ENCODE results near the gene COG6. TPM values are rescaled to one million over a fixed set of nuclear protein-coding genes. Genes with fewer than 3 reads are reported as not detected.

Gene COG6
- total and polyA plus RNA-seq, 2 of the 8 experiments (the other 6 are each of a cell fraction or from before 2014, with no cell fraction given), result 8.8 to 22.3 TPM

GRCh38 chr13:39766464-39767158 lies 111.1 kb downstream of the COG6 start (continued):
- TF ChIP-seq, protein P1, sequence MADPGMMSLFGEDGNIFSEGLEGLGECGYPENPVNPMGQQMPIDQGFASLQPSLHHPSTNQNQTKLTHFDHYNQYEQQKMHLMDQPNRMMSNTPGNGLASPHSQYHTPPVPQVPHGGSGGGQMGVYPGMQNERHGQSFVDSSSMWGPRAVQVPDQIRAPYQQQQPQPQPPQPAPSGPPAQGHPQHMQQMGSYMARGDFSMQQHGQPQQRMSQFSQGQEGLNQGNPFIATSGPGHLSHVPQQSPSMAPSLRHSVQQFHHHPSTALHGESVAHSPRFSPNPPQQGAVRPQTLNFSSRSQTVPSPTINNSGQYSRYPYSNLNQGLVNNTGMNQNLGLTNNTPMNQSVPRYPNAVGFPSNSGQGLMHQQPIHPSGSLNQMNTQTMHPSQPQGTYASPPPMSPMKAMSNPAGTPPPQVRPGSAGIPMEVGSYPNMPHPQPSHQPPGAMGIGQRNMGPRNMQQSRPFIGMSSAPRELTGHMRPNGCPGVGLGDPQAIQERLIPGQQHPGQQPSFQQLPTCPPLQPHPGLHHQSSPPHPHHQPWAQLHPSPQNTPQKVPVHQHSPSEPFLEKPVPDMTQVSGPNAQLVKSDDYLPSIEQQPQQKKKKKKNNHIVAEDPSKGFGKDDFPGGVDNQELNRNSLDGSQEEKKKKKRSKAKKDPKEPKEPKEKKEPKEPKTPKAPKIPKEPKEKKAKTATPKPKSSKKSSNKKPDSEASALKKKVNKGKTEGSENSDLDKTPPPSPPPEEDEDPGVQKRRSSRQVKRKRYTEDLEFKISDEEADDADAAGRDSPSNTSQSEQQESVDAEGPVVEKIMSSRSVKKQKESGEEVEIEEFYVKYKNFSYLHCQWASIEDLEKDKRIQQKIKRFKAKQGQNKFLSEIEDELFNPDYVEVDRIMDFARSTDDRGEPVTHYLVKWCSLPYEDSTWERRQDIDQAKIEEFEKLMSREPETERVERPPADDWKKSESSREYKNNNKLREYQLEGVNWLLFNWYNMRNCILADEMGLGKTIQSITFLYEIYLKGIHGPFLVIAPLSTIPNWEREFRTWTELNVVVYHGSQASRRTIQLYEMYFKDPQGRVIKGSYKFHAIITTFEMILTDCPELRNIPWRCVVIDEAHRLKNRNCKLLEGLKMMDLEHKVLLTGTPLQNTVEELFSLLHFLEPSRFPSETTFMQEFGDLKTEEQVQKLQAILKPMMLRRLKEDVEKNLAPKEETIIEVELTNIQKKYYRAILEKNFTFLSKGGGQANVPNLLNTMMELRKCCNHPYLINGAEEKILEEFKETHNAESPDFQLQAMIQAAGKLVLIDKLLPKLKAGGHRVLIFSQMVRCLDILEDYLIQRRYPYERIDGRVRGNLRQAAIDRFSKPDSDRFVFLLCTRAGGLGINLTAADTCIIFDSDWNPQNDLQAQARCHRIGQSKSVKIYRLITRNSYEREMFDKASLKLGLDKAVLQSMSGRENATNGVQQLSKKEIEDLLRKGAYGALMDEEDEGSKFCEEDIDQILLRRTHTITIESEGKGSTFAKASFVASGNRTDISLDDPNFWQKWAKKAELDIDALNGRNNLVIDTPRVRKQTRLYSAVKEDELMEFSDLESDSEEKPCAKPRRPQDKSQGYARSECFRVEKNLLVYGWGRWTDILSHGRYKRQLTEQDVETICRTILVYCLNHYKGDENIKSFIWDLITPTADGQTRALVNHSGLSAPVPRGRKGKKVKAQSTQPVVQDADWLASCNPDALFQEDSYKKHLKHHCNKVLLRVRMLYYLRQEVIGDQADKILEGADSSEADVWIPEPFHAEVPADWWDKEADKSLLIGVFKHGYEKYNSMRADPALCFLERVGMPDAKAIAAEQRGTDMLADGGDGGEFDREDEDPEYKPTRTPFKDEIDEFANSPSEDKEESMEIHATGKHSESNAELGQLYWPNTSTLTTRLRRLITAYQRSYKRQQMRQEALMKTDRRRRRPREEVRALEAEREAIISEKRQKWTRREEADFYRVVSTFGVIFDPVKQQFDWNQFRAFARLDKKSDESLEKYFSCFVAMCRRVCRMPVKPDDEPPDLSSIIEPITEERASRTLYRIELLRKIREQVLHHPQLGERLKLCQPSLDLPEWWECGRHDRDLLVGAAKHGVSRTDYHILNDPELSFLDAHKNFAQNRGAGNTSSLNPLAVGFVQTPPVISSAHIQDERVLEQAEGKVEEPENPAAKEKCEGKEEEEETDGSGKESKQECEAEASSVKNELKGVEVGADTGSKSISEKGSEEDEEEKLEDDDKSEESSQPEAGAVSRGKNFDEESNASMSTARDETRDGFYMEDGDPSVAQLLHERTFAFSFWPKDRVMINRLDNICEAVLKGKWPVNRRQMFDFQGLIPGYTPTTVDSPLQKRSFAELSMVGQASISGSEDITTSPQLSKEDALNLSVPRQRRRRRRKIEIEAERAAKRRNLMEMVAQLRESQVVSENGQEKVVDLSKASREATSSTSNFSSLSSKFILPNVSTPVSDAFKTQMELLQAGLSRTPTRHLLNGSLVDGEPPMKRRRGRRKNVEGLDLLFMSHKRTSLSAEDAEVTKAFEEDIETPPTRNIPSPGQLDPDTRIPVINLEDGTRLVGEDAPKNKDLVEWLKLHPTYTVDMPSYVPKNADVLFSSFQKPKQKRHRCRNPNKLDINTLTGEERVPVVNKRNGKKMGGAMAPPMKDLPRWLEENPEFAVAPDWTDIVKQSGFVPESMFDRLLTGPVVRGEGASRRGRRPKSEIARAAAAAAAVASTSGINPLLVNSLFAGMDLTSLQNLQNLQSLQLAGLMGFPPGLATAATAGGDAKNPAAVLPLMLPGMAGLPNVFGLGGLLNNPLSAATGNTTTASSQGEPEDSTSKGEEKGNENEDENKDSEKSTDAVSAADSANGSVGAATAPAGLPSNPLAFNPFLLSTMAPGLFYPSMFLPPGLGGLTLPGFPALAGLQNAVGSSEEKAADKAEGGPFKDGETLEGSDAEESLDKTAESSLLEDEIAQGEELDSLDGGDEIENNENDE (IDR thresholded peaks at IDR 0.05; ENCODE audit: insufficient replicate concordance, low read length), result no peak
- TF ChIP-seq MAFK (IDR thresholded peaks at IDR 0.05; ENCODE audit: low read depth, low read length) (no peak), BRCA1 (IDR thresholded peaks at IDR 0.05; ENCODE audit: low read depth, low read length) (no peak), EZH2 (IDR thresholded peaks at IDR 0.05; ENCODE audit: low read depth, low read length, severe bottlenecking) (no peak), CREB1 (IDR thresholded peaks at IDR 0.05) (no peak)
